ENCODE results near the gene FICD.
A peak's percentile ranks its signal among the peaks of the same experiment; 100 is the strongest.
"Not testable (repeated sequence)": the region's sequence is repeated elsewhere in the genome, so short reads cannot be mapped to it uniquely, and the experiment has no call there.

Gene FICD

GRCh38 chr12:108514973-108515814 is at the start of gene FICD:
Gene FICD (plus strand): TSS chr12:108515277. CDS start chr12:108516973, 1,696 bp downstream.
- DNase-seq, result peak; percentile 100

GRCh38 chr12:108465417-108465816 is 49.7 kb upstream of the FICD start:
- no peak for DNase-seq

GRCh38 chr12:108468196-108468968 is 46.7 kb upstream of the FICD start:
- DNase-seq, result no peak

GRCh38 chr12:108473400-108474055 is 41.5 kb upstream of the FICD start:
- no peak for DNase-seq

GRCh38 chr12:108475396-108475795 is 39.7 kb upstream of the FICD start:
- no peak for DNase-seq

GRCh38 chr12:108477055-108477880 is 37.8 kb upstream of the FICD start:
- no peak for DNase-seq

GRCh38 chr12:108477881-108478259 is 37.2 kb upstream of the FICD start:
- DNase-seq, result no peak

- DNase-seq, result peak; percentile 92
These were observed 36.4 kb upstream of the FICD start for GRCh38 chr12:108478611-108479206.

- no peak for DNase-seq
These were observed 35.6 kb upstream of the FICD start for GRCh38 chr12:108479364-108480070.

GRCh38 chr12:108482717-108483212 is 32.3 kb upstream of the FICD start:
- peak; percentile 79 for DNase-seq

GRCh38 chr12:108483213-108484059 is 31.6 kb upstream of the FICD start:
- peak; percentile 76 for DNase-seq

GRCh38 chr12:108484431-108484830 is 30.6 kb upstream of the FICD start:
- no peak for DNase-seq

GRCh38 chr12:108484845-108485244 is 30.2 kb upstream of the FICD start:
- no peak for DNase-seq

GRCh38 chr12:108485371-108485770 is 29.7 kb upstream of the FICD start:
- DNase-seq, result not testable (repeated sequence)

- DNase-seq, result not testable (repeated sequence)
These were observed 28.0 kb upstream of the FICD start for GRCh38 chr12:108487029-108487428.

GRCh38 chr12:108491256-108491655 is 23.8 kb upstream of the FICD start:
- DNase-seq, result no peak

- peak; percentile 70 for DNase-seq
These were observed 20.0 kb upstream of the FICD start for GRCh38 chr12:108495054-108495453.

- DNase-seq, result no peak
These were observed 19.1 kb upstream of the FICD start for GRCh38 chr12:108495823-108496579.

- DNase-seq, result no peak
These were observed 16.9 kb upstream of the FICD start for GRCh38 chr12:108498136-108498535.
